CD4-positive, alpha-beta T cell (primary cell): ENCODE results near the gene MLLT3. TPM values are rescaled to one million over a fixed set of nuclear protein-coding genes. Genes with fewer than 3 reads are reported as not detected.

ENCODE experiments used
- ATAC-seq: fragments of 200-7000 bp; cut with Tn5 transposase; one replicate; pipeline ENCODE4 v1.10.0; 2022; ENCODE audit warnings: mild to moderate bottlenecking; ENCODE audit not compliant: poor library complexity
- CTCF ChIA-PET: fragments of 350-600 bp; sonication (Branson Sonifier 250); formaldehyde crosslinking; loops from one replicate; lab custom pipeline; 2021; ENCODE audit warnings: antibody characterized with exemption, inconsistent platforms; lab: Charles Lee
- POLR2A ChIA-PET: fragments of 350-600 bp; sonication (Branson Sonifier 250); formaldehyde crosslinking; loops from one replicate; lab custom pipeline; 2021; ENCODE audit warnings: antibody characterized with exemption, inconsistent platforms; lab: Charles Lee
- DNase-seq, 14 experiments: peaks; one replicate each; pipeline ENCODE4 v3.0.0-alpha.2; 2013 to 2020; ENCODE audit warnings: mixed read lengths in 2 of 14
- H3K27ac ChIP-seq, 2 donors: one replicate each; pipeline versions ENCODE4 v1.5.1 to v1.7.0; 2013; ENCODE audit warnings: low read length in 2 of 2, low read depth in 1 of 2, mild to moderate bottlenecking in 1 of 2
- H3K27me3 ChIP-seq, 2 experiments: 1 replicate in 1 of 2; 2 replicates in 1 of 2; pipeline versions ENCODE4 v1.6.1 to v1.7.0; 2013; ENCODE audit warnings: low read length in 2 of 2, control low read depth in 1 of 2, mild to moderate bottlenecking in 1 of 2, moderate library complexity in 1 of 2; ENCODE audit not compliant: insufficient read depth in 2 of 2, control insufficient read depth in 1 of 2
- H3K36me3 ChIP-seq: one replicate; pipeline ENCODE4 v1.6.1; 2013; ENCODE audit warnings: low read length, control low read depth; ENCODE audit not compliant: insufficient read depth
- H3K4me1 ChIP-seq: one replicate; pipeline ENCODE4 v1.6.1; 2013; ENCODE audit warnings: low read length, control low read depth; ENCODE audit not compliant: insufficient read depth
- H3K4me3 ChIP-seq: one replicate; pipeline ENCODE4 v1.5.1; 2013; ENCODE audit warnings: mild to moderate bottlenecking, low read length, moderate library complexity
- H3K9me3 ChIP-seq, 2 experiments: 1 replicate in 1 of 2; 2 replicates in 1 of 2; pipeline versions ENCODE4 v1.6.1 to v1.7.0; 2013; ENCODE audit warnings: low read length in 2 of 2, mild to moderate bottlenecking in 2 of 2, control low read depth in 1 of 2, moderate library complexity in 1 of 2; ENCODE audit not compliant: control insufficient read depth in 1 of 2, insufficient read depth in 1 of 2
- H3K27ac Mint-ChIP-seq: one replicate; pipeline ENCODE4 v1.8.0; 2020; ENCODE audit warnings: mixed read lengths
- H3K27me3 Mint-ChIP-seq: one replicate; pipeline ENCODE4 v1.8.0; 2021; ENCODE audit warnings: mixed read lengths
- H3K36me3 Mint-ChIP-seq: one replicate; pipeline ENCODE4 v1.8.0; 2021; ENCODE audit warnings: low read depth, mixed read lengths
- H3K4me1 Mint-ChIP-seq: one replicate; pipeline ENCODE4 v1.8.0; 2021; ENCODE audit warnings: low read depth, mixed read lengths
- H3K4me3 Mint-ChIP-seq: one replicate; pipeline ENCODE4 v1.8.0; 2020; ENCODE audit warnings: mild to moderate bottlenecking, mixed read lengths
- H3K9me3 Mint-ChIP-seq: one replicate; pipeline ENCODE4 v1.8.0; 2020; ENCODE audit warnings: mixed read lengths
- CTCF ChIP-seq: fragments of 200-600 bp; IDR thresholded peaks from one replicate; pipeline ENCODE4 v1.8.0; 2022; ENCODE audit warnings: antibody characterized with exemption, mild to moderate bottlenecking
- intact Hi-C, 2 experiments: fragments of 100-400 bp; cut with DNase I in 1 of 2; cut with micrococcal nuclease in 1 of 2; formaldehyde crosslinking; loops; one replicate each; pipeline versions ENCODE4 v1.15.1 to v1.9.0; 2023 to 2025; cut with DNase I, micrococcal nuclease
- total RNA-seq, 174 experiments: library from RNA in 2 of 174; stranded (reverse) in 2 of 174; gene quantifications; one replicate each; pipeline ENCODE4 v1.2.3 and lab custom pipeline; 2021 to 2026

MLLT3 gene
- total RNA-seq, 2 experiments from 2014 or later = 59.2 to 60.6 TPM

- Histone ChIP-seq H3K27me3 (no peaks in the 10 kb centered on the region), H3K27ac (no peak overlapping the region), H3K4me1 (no peaks in the 10 kb centered on the region), H3K4me3 (no peak overlapping the region), H3K36me3 (peaks cover 2% of the 10 kb centered on the region), H3K9me3 (no peaks in the 10 kb centered on the region)
- ChIA-PET POLR2A (interaction anchor here (1.6 to 1.9 kb wide), 2 partner anchors 23 to 85 kb away, joined by 5 to 8 read pairs; partner anchors contain the start of genes FOCAD and MLLT3), CTCF (no interaction called here)
- intact Hi-C loops = no loop called here
- Mint-ChIP-seq H3K9me3 (no peaks in the 10 kb centered on the region), H3K4me1 (peaks cover 87% of the 10 kb centered on the region), H3K4me3 (no peak overlapping the region), H3K36me3 (peaks cover 15% of the 10 kb centered on the region), H3K27me3 (no peaks in the 10 kb centered on the region), H3K27ac (no peak overlapping the region)
- TF ChIP-seq CTCF = no peak
- ATAC-seq (no peak), DNase-seq (no peak)
Observed at GRCh38 chr9:20599195-20599594, 23.1 kb downstream of the MLLT3 start.

- no peak for ATAC-seq
- no peak overlapping the region for H3K27ac ChIP-seq
Observed at GRCh38 chr9:20598367-20598766, 23.9 kb downstream of the MLLT3 start.

GRCh38 chr9:20597862-20598261, 24.4 kb downstream of the MLLT3 start:
- no peak overlapping the region for H3K27ac ChIP-seq
- intact Hi-C loops = no loop called here
- no peak for TF ChIP-seq CTCF
- POLR2A ChIA-PET = interaction anchor here (0.9 to 1.9 kb wide), 2 partner anchors 24 to 86 kb away, joined by 3 to 8 read pairs; partner anchors contain the start of genes FOCAD and MLLT3
- peaks cover 17% of the 10 kb centered on the region for H3K36me3 Mint-ChIP-seq
- peaks cover 85% of the 10 kb centered on the region for H3K4me1 Mint-ChIP-seq
- DNase-seq = no peak
- no peak for ATAC-seq
- no peak overlapping the region for H3K4me3 Mint-ChIP-seq
- H3K4me1 ChIP-seq = no peaks in the 10 kb centered on the region
- no peaks in the 10 kb centered on the region for H3K27me3 Mint-ChIP-seq
- H3K9me3 Mint-ChIP-seq = no peaks in the 10 kb centered on the region
- H3K4me3 ChIP-seq = no peak overlapping the region
- no peaks in the 10 kb centered on the region for H3K9me3 ChIP-seq
- peaks cover 2% of the 10 kb centered on the region for H3K36me3 ChIP-seq
- no peaks in the 10 kb centered on the region for H3K27me3 ChIP-seq
- H3K27ac Mint-ChIP-seq = no peak overlapping the region
- CTCF ChIA-PET = interaction anchor here (1.2 kb wide), 1 partner anchor 24 kb away, joined by 4 read pairs; the partner anchor contains the start of gene MLLT3

More at GRCh38 chr9:20598367-20598766, 23.9 kb downstream of the MLLT3 start:
- Histone ChIP-seq H3K4me1 (no peaks in the 10 kb centered on the region), H3K27me3 (no peaks in the 10 kb centered on the region), H3K36me3 (peaks cover 2% of the 10 kb centered on the region), H3K4me3 (no peak overlapping the region), H3K9me3 (no peaks in the 10 kb centered on the region)
- Mint-ChIP-seq H3K27ac (no peak overlapping the region), H3K27me3 (no peaks in the 10 kb centered on the region), H3K4me1 (peaks cover 87% of the 10 kb centered on the region), H3K4me3 (no peak overlapping the region), H3K36me3 (peaks cover 17% of the 10 kb centered on the region), H3K9me3 (no peaks in the 10 kb centered on the region)
- CTCF ChIA-PET = interaction anchor here (1.2 kb wide), 1 partner anchor 24 kb away, joined by 4 read pairs; the partner anchor contains the start of gene MLLT3
- no peak for DNase-seq
- TF ChIP-seq CTCF = no peak
- intact Hi-C loops = no loop called here
- POLR2A ChIA-PET = interaction anchor here (1.9 kb wide), 1 partner anchor 86 kb away, joined by 8 read pairs; the partner anchor contains the start of gene FOCAD
